HG02852 (cell line): Measurements from ENCODE around the gene C11orf21.
"Not testable (repeated sequence)": the region's sequence is repeated elsewhere in the genome, so short reads cannot be mapped to it uniquely, and the experiment has no call there.

Experiments used
- ATAC-seq: cut with Tn5 transposase; IDR thresholded peaks from one replicate; pipeline ENCODE4 v1.9.1; 2021; ENCODE audit warnings: mild to moderate bottlenecking, moderate library complexity; ENCODE audit not compliant: unreplicated experiment

C11orf21 gene

DNA sequence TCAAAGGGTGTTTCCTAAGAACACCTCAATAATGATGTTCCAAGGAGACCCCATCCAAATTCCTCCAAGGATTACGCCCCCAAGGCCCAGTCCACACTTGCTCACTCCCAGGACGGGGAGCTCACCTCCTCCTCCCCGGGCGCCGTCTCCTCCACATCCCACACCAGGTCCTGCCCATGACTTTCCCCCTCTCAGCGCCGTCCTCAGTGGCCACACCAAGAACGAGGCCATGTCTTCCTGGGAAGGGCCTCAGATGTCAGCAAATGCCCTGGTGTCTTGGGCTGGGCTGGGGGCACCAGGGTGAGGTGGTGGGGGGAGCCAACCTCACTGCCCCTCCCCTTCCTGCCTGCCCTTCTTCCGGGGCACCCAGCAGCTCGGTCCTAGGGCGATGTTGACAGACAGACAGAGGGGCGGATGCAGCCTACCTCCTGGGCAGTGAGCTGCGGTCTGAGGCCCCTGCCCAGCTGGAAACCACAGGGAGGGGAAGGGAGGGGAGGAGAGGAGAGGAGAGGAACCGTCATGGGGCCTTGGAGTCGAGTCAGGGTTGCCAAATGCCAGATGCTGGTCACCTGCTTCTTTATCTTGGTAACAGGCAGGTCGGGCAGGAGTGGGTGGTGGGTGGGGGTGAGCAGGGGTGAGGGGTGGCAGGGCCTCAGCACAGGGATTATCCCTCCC lies at the start of gene C11orf21, which contains the start of gene TSPAN32:
Gene C11orf21 (minus strand): TSS at position 288 of the 675 bp plus-strand sequence. CDS start 110 bp downstream, at position 178.
Gene TSPAN32 (plus strand): TSS at position 383 of the 675 bp plus-strand sequence. CDS start 137 bp downstream, at position 520.
- ATAC-seq: no peak

DNA sequence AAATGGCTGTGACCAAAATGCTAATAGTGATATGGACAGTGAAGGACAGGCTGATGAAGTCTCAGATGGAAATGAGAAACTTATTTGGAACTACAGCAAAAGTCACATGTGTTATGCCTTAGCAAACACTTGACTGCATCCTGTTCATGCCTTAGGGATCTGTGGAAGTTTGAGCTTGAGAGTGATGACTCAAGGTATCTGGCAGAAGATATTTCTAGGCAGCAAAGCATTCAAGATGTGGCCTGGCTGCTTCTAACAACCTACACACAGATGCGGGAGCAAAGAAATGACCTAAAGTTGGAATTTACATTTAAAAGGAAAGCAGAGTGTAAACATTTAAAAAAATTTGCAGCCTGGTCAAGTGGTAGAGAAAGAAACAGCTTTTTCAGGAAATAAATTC lies 47.3 kb upstream of the C11orf21 start:
- ATAC-seq: no peak

DNA sequence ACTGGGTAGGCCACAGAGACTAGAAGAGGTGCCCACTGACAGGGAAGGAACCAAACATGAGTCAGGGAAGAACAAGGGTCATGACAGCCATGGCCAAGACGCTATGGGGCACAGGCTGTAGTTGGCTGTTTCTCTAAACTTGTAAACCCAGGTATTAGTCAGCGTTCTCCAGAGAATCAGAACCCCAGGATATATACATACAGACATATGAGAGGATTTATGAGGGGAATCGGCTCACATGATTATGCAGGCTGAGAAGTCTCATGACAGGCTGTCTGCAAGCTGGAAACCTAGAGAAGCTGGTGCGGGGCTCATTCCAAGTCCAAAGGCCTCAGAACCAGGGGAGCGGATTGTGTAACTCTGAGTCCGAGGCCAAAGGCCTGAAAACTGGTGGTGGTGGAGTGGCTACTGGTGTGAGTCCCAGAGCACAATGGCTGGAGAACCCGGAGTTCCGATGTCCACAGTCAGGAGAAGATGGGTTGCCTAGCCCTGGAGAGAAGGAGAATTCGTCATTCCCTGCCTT lies 45.7 kb upstream of the C11orf21 start:
- ATAC-seq: no peak

DNA sequence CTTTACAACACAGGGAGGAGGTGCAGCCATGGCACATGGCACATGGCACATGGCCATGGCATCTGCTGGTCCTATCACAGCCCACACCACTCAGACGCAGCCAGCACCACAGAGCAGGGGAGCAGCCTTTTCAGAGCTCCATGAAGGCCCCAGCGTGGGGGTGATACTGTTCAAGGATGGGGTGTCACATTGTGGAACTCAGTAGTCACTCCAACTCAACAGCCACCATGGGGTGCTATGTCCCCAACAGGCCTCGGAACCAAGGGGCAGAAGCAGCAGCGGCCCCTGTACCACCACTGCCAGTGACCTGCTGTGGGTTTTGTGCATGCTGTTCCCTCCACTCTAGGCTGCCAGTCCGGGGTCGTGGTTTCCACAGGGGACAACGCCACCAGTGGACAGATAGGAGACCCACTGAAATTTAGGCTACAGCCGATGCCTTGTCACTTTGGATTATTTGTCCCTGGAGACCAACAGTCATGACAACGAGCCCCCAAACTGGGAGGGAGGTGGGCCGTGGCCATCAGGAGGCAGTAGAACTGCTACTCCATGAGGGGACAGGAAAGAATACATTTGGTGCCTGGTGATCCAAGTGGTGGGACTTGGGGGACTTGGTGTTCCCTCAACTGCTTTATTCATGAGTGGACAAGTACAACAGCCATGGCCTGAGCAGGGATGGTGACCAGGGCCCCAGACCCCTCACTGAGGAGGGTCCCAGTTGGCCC lies 45.0 kb upstream of the C11orf21 start:
- no peak for ATAC-seq

DNA sequence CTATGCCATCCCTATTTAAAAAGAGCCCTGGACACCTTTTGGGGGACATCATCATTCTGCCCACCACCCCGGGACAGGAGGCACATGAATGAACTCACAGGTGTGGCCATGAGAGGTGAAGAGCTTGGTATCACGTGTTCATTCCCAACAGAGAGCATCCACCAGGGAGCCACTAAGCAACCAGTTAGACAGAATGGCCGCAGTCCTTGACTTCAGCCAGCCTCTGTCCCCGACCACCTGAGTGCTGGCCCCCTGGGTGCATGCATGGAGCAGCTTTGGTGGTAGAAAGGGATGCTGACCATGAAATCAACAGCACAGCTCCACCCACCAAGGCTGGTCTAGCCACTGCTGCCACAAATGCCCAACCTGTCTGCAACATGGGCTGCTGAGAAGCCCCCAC lies 44.3 kb upstream of the C11orf21 start:
- no peak for ATAC-seq

DNA sequence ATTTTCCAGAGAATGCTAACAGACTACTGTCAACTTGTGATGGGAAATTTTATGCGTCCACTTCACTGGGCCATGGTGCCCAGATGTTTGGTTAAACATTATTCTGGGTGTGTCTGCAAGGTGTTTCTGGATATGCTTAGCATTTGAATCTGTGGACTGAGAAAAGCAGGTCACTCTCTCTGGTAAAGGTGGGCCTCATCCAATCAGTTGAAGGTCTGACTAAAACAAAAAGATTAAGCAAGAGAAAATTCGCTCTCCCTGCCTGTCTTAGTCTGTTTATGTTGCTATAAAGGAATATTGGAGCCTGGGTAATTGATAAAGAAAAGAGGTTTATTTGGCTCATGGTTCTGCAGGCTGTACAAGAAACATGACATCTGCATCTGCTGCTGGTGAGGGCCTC lies 43.3 kb upstream of the C11orf21 start:
- ATAC-seq: no peak

DNA sequence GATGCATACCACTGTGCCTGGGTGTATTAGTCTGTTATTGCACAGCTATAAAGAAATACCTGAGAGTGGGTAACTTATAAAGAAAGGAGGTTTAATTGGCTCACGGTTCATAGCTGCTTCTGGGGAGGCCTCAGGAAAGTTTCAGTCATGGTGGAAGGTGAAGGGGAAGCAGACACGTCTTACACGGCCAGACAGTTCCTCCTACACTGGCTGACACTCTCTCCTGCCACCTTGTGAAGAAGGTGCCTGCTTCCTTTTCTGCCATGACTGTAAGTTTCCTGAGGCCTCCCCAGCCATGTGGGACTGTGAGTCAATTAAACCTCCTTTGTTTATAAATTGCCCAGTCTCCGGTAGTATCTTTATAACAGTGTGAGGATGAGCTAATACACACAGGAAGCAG lies 41.8 kb upstream of the C11orf21 start:
- ATAC-seq: no peak

DNA sequence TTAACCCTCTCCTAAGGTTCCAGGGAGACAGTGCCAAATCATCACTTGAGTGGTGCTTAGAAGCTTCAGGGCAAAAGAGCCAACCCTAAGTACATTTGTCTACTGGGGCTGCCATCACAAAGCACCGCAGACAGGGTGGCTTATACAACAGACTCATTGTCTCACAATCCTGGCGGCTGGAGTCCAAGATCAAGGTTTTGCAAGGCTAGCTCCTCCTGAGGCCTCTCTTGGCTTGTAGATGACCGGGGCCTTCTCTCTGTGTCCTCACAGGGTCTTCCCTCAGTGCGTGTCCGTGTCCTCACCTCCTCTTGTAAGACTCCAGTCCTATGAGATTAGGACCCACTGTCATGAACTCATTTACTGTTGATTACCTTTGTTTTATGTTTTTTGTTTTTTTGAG lies 41.3 kb upstream of the C11orf21 start:
- no peak for ATAC-seq

DNA sequence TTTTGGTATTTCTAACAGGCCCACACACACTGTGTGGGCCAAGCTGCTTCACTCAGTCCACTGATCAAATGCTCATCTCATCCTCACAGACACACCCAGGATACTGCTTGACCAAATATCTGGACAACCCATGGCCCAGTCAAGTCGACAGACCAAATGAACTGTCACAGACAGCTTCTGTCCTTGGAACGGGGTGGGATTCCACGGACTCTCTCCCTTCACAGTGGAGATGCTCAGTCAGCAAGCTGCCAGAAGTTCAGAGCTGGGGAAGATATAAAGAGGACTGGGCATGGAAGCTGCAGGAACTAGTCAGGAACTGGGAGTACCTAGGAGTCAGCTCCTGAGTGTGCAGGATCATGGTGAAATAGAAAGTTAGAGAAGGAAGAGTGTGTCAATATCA lies 40.8 kb upstream of the C11orf21 start:
- no peak for ATAC-seq

DNA sequence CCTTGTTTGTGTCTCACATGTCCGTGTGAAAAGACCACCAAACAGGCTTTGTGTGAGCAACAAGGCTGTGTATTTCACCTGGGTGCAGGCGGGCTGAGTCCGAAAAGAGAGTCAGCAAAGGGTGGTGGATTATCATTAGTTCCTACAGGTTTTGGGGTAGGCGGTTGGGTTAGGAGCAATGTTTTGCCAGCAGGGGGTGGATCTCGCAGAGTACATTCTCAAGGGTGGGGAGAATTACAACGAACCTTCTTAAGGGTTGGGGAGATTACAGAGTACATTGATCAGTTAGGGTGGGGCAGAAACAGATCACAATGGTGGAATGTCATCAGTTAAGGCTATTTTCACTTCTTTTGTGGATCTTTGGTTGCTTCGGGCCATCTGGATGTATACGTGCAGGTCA lies 37.0 kb upstream of the C11orf21 start:
- ATAC-seq: not testable (repeated sequence)

DNA sequence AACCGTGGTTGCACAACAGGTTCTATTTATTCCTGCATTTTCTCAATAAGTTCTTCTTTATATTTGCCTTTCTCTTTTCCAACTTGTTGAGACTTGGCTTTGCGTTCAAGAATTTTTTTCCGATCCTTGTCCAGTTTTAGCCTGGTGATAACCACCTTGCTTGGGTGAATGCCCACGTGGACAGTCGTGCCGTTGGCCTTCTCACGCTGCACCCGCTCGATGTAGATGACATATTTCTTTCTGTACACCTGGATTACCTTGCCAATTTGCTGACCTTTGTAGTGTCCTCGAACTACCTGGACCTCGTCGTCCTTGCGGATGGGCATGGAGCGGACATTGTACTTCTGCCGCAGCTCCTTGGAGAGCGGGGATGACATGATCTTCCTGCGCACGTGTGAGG lies 33.6 kb upstream of the C11orf21 start:
- not testable (repeated sequence) for ATAC-seq

DNA sequence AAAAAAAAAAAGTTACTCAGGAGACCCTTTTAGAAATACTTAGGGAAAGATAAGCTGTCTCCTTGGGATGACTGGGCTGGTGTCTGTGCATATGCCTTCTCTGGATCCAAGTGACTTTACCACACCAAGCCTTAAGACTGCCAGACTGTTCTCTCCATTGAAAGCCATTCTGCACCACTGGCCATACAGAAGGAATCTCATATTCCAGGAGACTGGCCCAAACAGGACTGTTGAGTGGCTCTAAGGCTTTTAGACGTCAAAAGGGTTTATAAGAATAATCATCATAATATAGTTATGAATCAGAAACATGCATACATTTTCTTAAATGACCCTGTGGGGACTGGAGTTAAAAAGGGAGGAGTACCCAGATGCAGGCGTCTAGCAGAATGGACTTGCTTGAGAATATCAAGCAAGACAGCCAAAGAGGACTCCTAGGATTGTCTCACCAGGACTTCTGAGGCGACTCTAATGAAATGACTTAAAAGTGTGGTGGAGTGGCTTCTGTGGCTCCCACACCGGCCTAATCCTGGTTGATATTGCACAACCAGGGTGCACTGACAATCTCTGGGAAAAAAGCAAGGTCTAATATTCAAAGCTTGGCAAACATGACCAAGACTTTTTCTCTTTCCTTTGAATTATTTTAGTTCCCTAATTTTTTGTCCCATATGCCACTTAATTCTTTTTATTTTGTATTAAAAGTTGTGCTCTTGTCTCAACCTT lies 31.9 kb upstream of the C11orf21 start:
- not testable (repeated sequence) for ATAC-seq

DNA sequence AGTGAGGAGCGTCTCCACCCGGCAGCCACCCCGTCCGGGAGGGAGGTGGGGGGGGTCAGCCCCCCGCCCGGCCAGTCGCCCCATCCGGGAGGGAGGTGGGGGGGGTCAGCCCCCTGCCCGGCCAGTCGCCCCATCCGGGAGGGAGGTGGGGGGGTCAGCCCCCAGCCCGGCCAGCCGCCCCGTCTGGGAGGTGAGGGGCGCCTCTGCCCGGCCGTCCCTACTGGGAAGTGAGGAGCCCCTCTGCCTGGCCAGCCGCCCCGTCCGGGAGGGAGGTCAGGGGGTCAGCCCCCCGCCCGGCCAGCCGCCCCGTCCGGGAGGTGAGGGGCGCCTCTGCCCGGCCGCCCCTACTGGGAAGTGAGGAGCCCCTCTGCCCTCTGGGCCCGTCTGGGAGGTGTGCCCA lies 30.9 kb upstream of the C11orf21 start:
- ATAC-seq: not testable (repeated sequence)

DNA sequence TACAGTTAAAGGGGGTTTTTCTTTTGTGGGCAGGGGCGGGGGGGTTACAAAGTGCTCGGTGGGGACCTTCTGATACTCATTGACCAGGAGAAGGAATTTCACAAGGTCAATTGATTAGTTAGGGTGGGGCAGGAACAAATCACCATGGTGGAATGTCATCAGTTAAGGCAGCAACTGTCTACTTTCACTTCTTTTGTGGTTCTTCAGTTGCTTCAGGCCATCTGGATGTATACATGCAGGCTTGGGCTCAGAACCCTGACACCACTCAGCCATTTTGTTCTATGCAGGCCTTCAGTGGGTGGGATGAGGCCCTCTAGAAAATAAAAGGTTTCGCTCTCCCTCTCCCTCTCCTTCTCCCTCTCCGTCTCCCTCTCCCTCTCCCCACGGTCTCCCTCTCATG lies 29.7 kb upstream of the C11orf21 start:
- no peak for ATAC-seq

DNA sequence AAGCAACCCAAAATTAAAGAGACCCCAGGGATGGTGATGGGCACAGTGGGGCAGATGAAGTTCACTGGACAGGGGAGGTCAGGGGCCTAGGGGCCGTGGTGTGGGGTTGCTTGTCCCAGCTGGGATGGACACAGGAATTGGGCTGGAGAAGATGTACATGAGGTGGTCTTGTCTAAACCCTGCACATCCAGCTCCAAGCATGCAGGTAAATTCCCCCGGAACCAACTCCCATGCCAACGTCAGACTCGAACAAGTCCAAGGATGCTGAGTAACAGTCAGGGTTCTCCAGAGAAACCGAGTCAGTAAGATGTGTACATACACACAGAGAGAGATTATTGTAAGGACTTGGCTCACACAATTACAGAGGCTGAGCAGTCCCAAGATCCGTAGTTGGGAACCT lies 29.0 kb upstream of the C11orf21 start:
- ATAC-seq: no peak

DNA sequence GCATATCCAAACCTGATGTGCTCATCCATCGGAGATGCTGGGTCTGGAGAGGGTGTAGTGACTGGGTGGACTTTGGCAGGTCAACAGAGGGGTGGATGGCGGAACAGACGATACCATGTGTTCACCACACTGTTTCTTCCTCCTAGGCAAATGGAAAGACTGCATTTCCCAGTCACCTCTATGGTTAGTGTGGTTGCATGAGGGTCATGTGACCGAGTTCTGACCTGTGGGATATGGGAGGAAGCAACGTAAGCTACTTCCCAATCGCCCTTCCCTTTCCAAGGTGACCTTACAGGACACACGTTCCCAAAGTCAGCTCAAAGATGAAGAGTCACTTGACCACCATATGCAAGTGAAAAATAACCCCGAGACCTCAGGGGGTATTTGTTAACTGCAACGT lies 27.8 kb upstream of the C11orf21 start:
- no peak for ATAC-seq

DNA sequence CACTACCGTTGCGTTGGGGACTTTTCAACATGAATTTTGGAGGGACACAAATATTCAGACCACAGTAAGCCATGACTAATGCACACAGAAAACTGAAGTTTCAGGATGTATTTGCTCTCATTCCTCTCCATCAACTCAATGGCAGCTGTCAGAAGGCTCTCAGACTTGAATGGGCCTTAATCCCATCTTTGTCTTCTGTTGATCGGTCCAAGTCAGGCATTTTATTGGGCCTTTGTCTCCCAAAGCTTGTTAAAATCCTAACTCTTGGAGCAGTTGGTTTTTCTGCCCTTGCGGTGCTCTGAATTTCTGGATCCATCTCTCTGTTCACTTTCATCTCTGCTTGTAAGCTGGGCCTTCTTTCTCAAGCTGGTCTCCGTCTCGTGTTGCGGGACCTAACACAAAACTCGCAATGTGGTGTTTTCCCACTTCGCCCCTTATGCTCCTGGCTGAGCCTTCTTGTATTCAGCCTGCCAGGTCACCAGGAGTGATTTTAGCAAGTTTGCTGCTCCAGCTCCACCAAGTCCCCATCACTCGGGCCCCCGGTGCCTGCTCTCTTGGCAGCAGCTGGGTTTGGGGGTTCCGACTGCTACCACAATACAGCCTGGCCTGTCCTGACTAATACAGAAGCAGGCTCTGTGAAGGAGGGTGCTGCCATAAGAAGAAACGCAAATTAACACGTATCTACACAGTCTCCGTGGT lies 27.1 kb upstream of the C11orf21 start:
- ATAC-seq: no peak

DNA sequence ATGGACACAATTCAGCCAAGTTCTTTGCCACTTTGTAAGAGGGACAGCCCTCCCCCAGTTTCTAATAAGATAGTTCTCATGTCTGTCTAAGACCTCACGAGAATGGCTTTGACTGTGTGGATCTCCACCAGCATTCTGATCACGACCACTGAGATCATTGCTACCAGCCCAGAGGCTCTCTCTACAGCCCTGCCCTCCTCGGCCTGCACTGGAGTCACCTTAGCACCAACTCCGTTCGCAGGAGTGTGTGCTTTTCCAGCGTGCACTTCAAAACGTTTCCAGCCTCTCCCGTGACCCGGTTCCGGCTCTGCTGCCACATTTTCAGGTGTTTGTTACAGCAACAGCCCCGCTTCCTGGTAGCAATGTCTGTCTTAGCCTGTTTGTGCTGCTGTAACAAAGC lies 26.3 kb upstream of the C11orf21 start:
- no peak for ATAC-seq

DNA sequence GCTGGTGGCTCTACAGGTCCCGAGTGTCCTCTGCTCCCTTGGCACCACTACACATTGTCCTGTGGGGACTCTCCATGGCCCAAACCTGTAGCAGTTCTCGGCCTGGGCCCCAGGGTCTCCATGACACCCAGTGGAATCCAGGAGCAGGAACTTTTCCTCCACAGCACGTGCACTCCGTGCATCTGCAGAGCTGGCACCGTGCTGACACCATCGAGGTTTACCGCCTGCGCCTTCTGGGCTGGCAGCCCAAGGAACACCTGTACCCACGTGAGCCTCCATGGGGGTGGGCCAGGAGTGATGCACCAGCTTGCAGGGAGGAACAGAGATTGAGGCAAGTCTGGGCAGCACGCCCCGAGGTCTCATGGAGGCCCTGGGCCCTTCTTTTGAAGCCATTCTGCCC lies 25.3 kb upstream of the C11orf21 start:
- no peak for ATAC-seq

DNA sequence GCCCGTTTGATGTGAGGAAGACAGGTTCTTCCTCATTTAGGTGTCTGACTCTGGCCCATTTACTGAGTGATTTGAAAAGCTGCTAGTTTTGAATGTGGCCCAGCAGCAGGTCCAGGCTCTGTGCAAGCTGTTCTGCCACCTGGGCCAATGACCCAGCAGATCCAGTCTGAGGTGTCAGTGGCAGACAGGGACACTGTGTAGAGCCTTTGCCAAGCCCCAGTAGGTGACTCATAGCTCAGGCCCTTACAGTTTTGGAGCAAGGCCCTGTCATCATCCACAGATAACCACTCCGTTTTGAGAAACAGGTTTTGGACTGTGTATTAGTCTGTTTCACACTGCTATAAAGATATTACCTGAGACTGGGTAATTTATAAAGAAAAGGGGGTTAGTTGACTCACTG lies 24.0 kb upstream of the C11orf21 start:
- no peak for ATAC-seq

DNA sequence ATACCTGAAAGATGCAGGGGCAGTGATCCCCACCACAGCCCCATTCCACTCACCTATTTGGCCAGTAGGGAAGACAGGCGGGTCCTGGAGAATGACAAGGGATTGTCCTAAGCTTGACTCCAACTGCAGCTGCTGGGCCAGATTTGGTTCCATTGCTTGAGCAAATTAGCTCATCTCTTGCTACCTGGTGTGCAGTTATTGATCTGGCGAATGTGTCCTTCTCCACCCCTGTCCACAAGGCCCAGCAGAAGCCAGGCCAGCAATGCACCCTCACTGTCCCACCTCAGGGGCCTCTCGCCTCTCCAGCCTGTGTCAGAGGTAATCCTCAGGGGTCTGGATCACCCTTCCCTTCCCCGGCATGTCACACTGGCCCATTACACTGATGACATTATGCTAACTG lies 23.4 kb upstream of the C11orf21 start:
- no peak for ATAC-seq
